Panc1 (cell line): Measurements from ENCODE around the gene TMEM156. TPM values are rescaled to one million over a fixed set of nuclear protein-coding genes. Genes with fewer than 3 reads are reported as not detected.

Experiments
- ATAC-seq: fragments of 200-7000 bp; cut with Tn5 transposase; 2 replicates; pipeline ENCODE4 v1.9.1; 2020; ENCODE audit warnings: mild to moderate bottlenecking, moderate library complexity
- BruUV-seq: library from RNA; stranded (reverse); fragments of 400-500 nt; replicated peaks from 2 replicates; lab custom pipeline; 2021; lab: Mats Ljungman, UMichigan
- CTCF ChIA-PET: fragments of 300-600 bp; sonication (Branson Sonifier 250); formaldehyde crosslinking; loops from one replicate; lab custom pipeline; 2022; ENCODE audit warnings: antibody characterized with exemption; lab: Charles Lee
- POLR2A ChIA-PET: fragments of 300-600 bp; sonication (Branson Sonifier 250); formaldehyde crosslinking; loops from one replicate; lab custom pipeline; 2022; ENCODE audit warnings: antibody characterized with exemption; lab: Charles Lee
- DNase-seq: peaks from one replicate; pipeline ENCODE4 v3.0.0-alpha.2; 2010; ENCODE audit warnings: low read depth, low spot score
- H3K27ac ChIP-seq: 2 replicates; pipeline ENCODE4 v1.5.1; 2011; ENCODE audit warnings: mild to moderate bottlenecking, low read length, inconsistent platforms
- H3K27me3 ChIP-seq: fragments of 200-500 bp; sonication (Bioruptor generic); 2 replicates; pipeline ENCODE4 v1.6.0; 2014; ENCODE audit warnings: low read length, inconsistent platforms; ENCODE audit not compliant: control insufficient read depth, insufficient read depth
- H3K36me3 ChIP-seq: fragments of 200-500 bp; sonication (Bioruptor generic); 2 replicates; pipeline ENCODE4 v1.5.1; 2014; ENCODE audit warnings: inconsistent platforms, mild to moderate bottlenecking, low read length, moderate library complexity; ENCODE audit not compliant: control insufficient read depth, insufficient read depth
- H3K4me1 ChIP-seq: 2 replicates; pipeline ENCODE4 v1.5.1; 2011; ENCODE audit warnings: inconsistent platforms, mild to moderate bottlenecking, low read length, moderate library complexity; ENCODE audit not compliant: control insufficient read depth, insufficient read depth
- H3K4me3 ChIP-seq, 2 experiments: 2 replicates each; pipeline ENCODE4 v1.5.1; 2011 to 2012; ENCODE audit warnings: low read depth in 2 of 2, low read length in 2 of 2, mild to moderate bottlenecking in 2 of 2, inconsistent platforms in 1 of 2, moderate library complexity in 1 of 2
- H3K9me3 ChIP-seq: fragments of 200-500 bp; sonication (Bioruptor generic); 2 replicates; pipeline ENCODE4 v1.5.1; 2014; ENCODE audit warnings: low read depth, mild to moderate bottlenecking, inconsistent platforms, low read length, moderate library complexity; ENCODE audit not compliant: control insufficient read depth, insufficient read depth
- POLR2AphosphoS5 ChIP-seq: IDR thresholded peaks from 2 replicates; pipeline ENCODE4 v1.6.1; 2012; ENCODE audit warnings: mild to moderate bottlenecking, low read depth, low read length, moderate library complexity
- REST ChIP-seq, 2 experiments: IDR thresholded peaks; 2 replicates each; pipeline ENCODE4 v1.6.1; 2011 to 2012; ENCODE audit warnings: low read depth in 2 of 2, control low read depth in 1 of 2, low read length in 1 of 2, mild to moderate bottlenecking in 1 of 2, moderate library complexity in 1 of 2; ENCODE audit not compliant: insufficient read depth in 1 of 2
- SIN3A ChIP-seq: IDR thresholded peaks from 2 replicates; pipeline ENCODE4 v1.6.1; 2012; ENCODE audit warnings: low read depth, mild to moderate bottlenecking, low read length, moderate library complexity, borderline replicate concordance; ENCODE audit not compliant: insufficient read depth
- TCF7L2 ChIP-seq: IDR thresholded peaks from 2 replicates; pipeline ENCODE4 v1.6.1; 2011; ENCODE audit warnings: mild to moderate bottlenecking, low read depth, low read length, inconsistent platforms
- in situ Hi-C: cut with HindIII; loops from 2 replicates; pipeline ENCODE4 v1.10.0; 2016; ENCODE audit warnings: low sequenced_read_pairs, low pct_unique_long_range_greater_than_20kb
- intact Hi-C: fragments of 100-400 bp; cut with micrococcal nuclease; formaldehyde crosslinking; loops from one replicate; pipeline ENCODE4 v1.10.0; 2022; ENCODE audit not compliant: unreplicated experiment
- total RNA-seq: library from RNA; stranded (reverse); gene quantifications from one replicate; pipeline ENCODE4 v1.2.1, GENCODE V29; 2021; ENCODE audit not compliant: unreplicated experiment
- TF ChIP-seq, protein P1 (sequence below): fragments of 450-650 bp; IDR thresholded peaks from 2 replicates; pipeline ENCODE4 v1.5.1; 2017; ENCODE audit warnings: mild to moderate bottlenecking

TMEM156 gene
- total RNA-seq, 1 experiment from 2014 or later, result 5.8 TPM

GRCh38 chr4:38920677-38921076 lies 111.5 kb downstream of the TMEM156 start:
- Histone ChIP-seq H3K4me3 (no peak overlapping the region), H3K4me1 (no peaks in the 10 kb centered on the region), H3K27ac (no peak overlapping the region), H3K9me3 (no peaks in the 10 kb centered on the region), H3K36me3 (no peaks in the 10 kb centered on the region), H3K27me3 (no peaks in the 10 kb centered on the region)
- no TSS peak for BruUV-seq
- CTCF ChIA-PET, result no interaction called here
- ATAC-seq, result no peak
- TF ChIP-seq, protein P1, sequence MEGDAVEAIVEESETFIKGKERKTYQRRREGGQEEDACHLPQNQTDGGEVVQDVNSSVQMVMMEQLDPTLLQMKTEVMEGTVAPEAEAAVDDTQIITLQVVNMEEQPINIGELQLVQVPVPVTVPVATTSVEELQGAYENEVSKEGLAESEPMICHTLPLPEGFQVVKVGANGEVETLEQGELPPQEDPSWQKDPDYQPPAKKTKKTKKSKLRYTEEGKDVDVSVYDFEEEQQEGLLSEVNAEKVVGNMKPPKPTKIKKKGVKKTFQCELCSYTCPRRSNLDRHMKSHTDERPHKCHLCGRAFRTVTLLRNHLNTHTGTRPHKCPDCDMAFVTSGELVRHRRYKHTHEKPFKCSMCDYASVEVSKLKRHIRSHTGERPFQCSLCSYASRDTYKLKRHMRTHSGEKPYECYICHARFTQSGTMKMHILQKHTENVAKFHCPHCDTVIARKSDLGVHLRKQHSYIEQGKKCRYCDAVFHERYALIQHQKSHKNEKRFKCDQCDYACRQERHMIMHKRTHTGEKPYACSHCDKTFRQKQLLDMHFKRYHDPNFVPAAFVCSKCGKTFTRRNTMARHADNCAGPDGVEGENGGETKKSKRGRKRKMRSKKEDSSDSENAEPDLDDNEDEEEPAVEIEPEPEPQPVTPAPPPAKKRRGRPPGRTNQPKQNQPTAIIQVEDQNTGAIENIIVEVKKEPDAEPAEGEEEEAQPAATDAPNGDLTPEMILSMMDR, result no peak
- TF ChIP-seq REST (IDR thresholded peaks at IDR 0.05; ENCODE audit: insufficient read depth in 1 of 2, low read depth in 2 of 2, low read length in 1 of 2) (no peak), SIN3A (no peak), TCF7L2 (no peak), POLR2AphosphoS5 (no peak)
- no peak for DNase-seq
- in situ Hi-C loops, result no loop called here
- POLR2A ChIA-PET, result no interaction called here
- intact Hi-C loops, result no loop called here

DNA sequence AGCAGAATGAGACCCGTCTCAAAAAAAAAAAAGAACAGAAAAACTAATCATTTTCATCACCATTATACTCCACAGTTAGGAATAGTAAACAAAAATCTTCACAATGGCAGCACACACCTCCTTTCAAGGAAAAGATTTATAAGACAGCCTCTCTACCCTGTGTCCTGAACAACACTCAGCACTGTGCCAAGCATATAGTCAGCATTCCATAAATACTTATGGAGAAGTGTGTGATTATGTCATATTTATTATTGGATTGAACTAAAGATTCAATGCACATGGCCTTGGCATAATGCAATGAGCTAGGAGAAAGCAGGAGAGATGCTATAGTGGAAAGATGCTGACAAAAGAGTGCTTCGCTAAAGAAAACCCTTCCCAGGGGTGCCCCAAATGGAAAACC lies 112.0 kb downstream of the TMEM156 start:
- in situ Hi-C loops (no loop called here), intact Hi-C loops (no loop called here)
- Histone ChIP-seq H3K4me3 (no peak overlapping the region), H3K27ac (no peak overlapping the region), H3K4me1 (no peaks in the 10 kb centered on the region), H3K9me3 (no peaks in the 10 kb centered on the region), H3K36me3 (no peaks in the 10 kb centered on the region), H3K27me3 (no peaks in the 10 kb centered on the region)
- DNase-seq (no peak), ATAC-seq (no peak)
- TF ChIP-seq SIN3A (no peak), POLR2AphosphoS5 (no peak), TCF7L2 (no peak), REST (IDR thresholded peaks at IDR 0.05; ENCODE audit: insufficient read depth in 1 of 2, low read depth in 2 of 2, low read length in 1 of 2) (no peak)
- BruUV-seq, result no TSS peak
- POLR2A ChIA-PET, result no interaction called here
- CTCF ChIA-PET, result no interaction called here
